Karpas-422 (cell line): Measurements from ENCODE around the gene ARHGAP12. TPM values are rescaled to one million over a fixed set of nuclear protein-coding genes. Genes with fewer than 3 reads are reported as not detected.

Experiments used
- DNase-seq: peaks from one replicate; pipeline ENCODE4 v3.0.0-alpha.2; 2015
- H2AFZ ChIP-seq: fragments of 200-600 bp; sonication (generic); 2 replicates; pipeline ENCODE4 v1.6.1; 2014; ENCODE audit warnings: antibody characterized with exemption, low read length, mixed read lengths
- H3K27ac ChIP-seq: fragments of 200-600 bp; sonication (generic); 2 replicates; pipeline ENCODE4 v1.5.1; 2014; ENCODE audit warnings: mild to moderate bottlenecking, low read length, moderate library complexity
- H3K27me3 ChIP-seq: fragments of 200-600 bp; sonication (generic); 2 replicates; pipeline ENCODE4 v1.6.1; 2014; ENCODE audit warnings: low read length, mixed read lengths
- H3K36me3 ChIP-seq: fragments of 200-600 bp; sonication (generic); 2 replicates; pipeline ENCODE4 v1.6.1; 2014; ENCODE audit warnings: low read length, mixed read lengths; ENCODE audit not compliant: insufficient read depth
- H3K4me1 ChIP-seq: fragments of 200-600 bp; sonication (generic); 2 replicates; pipeline ENCODE4 v1.6.1; 2014; ENCODE audit warnings: mild to moderate bottlenecking, low read length, mixed read lengths
- H3K4me2 ChIP-seq: fragments of 200-600 bp; sonication (generic); 2 replicates; pipeline ENCODE4 v1.6.1; 2014; ENCODE audit warnings: low read length, low read depth, mild to moderate bottlenecking; ENCODE audit not compliant: poor library complexity, severe bottlenecking
- H3K4me3 ChIP-seq: fragments of 200-600 bp; sonication (generic); 2 replicates; pipeline ENCODE4 v1.5.1; 2014; ENCODE audit warnings: mild to moderate bottlenecking, antibody characterized with exemption, low read length, mixed read lengths
- H3K79me2 ChIP-seq: fragments of 200-600 bp; sonication (generic); 2 replicates; pipeline ENCODE4 v1.6.1; 2014; ENCODE audit warnings: mild to moderate bottlenecking, low read length, mixed read lengths
- H3K9ac ChIP-seq: fragments of 200-600 bp; sonication (generic); 2 replicates; pipeline ENCODE4 v1.6.0; 2014; ENCODE audit warnings: low read length
- H3K9me2 ChIP-seq: fragments of 200-600 bp; sonication (generic), shearing (Covaris generic); replicated peaks from 2 replicates; pipeline ENCODE4 v1.6.0; 2014; ENCODE audit warnings: mild to moderate bottlenecking, low read length, moderate library complexity; ENCODE audit not compliant: insufficient read depth
- H3K9me3 ChIP-seq: fragments of 300-700, 200-600 bp; sonication (generic); 2 replicates; pipeline ENCODE4 v1.6.1; 2014; ENCODE audit warnings: low read length, mixed read lengths
- H4K20me1 ChIP-seq: fragments of 200-600 bp; sonication (generic); 2 replicates; pipeline ENCODE4 v1.6.1; 2014; ENCODE audit warnings: mild to moderate bottlenecking, antibody characterized with exemption, low read length, low read depth; ENCODE audit not compliant: insufficient read depth
- total RNA-seq: library from RNA; depleted of rRNA; stranded (reverse); fragments of >200 nt; shearing (Covaris generic); gene quantifications from 2 replicates; pipeline ENCODE4 v1.2.3, GENCODE V29; 2014; ENCODE audit warnings: low replicate concordance

Gene ARHGAP12
- total RNA-seq, 1 experiment from 2014 or later, result 15.0 TPM

- 0 out of 2 replicates have a peak, but pooled peaks cover under 1% of the 10 kb centered on the region for H3K27me3 ChIP-seq
- H3K79me2 ChIP-seq, result no peaks in the 10 kb centered on the region
- DNase-seq, result no peak
- H4K20me1 ChIP-seq, result no peaks in the 10 kb centered on the region
- no peak overlapping the region for H3K9ac ChIP-seq
- no peaks in the 10 kb centered on the region for H3K9me2 ChIP-seq
- H3K4me2 ChIP-seq, result no peak overlapping the region
- peaks cover 24% of the 10 kb centered on the region for H3K4me1 ChIP-seq
- no peaks in the 10 kb centered on the region for H3K9me3 ChIP-seq
- H3K27ac ChIP-seq, result no peak overlapping the region
- H3K36me3 ChIP-seq, result no peaks in the 10 kb centered on the region
- no peak overlapping the region for H3K4me3 ChIP-seq
- H2AFZ ChIP-seq, result no peak overlapping the region
Observed at GRCh38 chr10:31932838-31933237, 4.2 kb upstream of the ARHGAP12 start.

- Histone ChIP-seq H3K4me2 (peak overlapping the region; percentile 89), H3K9me3 (no peaks in the 10 kb centered on the region), H4K20me1 (peaks cover 18% of the 10 kb centered on the region; the same call in 1 of the 2 replicates), H3K27ac (no peak overlapping the region), H3K4me1 (peaks cover 37% of the 10 kb centered on the region), H3K36me3 (no peaks in the 10 kb centered on the region), H3K9ac (peak overlapping the region; percentile 87), H3K4me3 (peak overlapping the region; percentile 71; the same call in 1 of the 2 replicates), H3K79me2 (no peaks in the 10 kb centered on the region), H3K27me3 (0 out of 2 replicates have a peak, but pooled peaks cover 3% of the 10 kb centered on the region), H2AFZ (peak overlapping the region; percentile 100), H3K9me2 (no peaks in the 10 kb centered on the region)
- no peak for DNase-seq
Observed at GRCh38 chr10:31930856-31931255, 2.2 kb upstream of the ARHGAP12 start.

DNA sequence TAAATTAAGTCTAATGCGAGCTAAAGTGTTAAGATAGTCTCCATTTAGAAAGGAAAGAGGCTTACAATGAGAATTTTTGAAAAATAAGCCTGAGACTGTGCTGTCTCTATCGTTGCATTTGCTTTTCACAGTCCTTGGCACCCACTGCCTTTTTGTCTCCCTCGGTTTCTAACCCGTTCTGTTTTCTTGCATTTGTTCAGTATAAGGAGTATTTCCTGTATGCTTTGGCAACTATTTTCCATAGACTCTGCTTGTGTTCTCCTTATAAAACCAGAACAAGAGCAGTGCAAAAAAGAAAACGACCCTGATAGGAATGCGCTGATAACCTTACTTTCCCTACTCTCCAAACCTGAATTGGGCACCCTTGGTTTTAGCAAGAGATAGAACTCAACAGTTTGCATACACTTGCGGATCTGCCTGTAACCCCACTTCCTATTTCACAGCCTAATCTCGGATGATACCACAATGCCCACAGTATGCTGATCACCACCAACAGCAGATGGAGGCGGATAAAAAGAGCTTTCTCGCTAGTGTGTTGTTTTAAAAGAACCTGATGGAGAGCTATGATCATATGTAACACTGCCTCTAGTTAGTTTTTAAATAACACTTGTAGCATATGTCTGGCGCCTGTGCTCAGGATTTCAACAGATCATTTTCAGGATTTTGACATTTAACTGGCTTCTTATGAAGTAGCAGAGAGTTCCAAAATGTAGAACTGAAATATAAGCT lies 1.6 kb upstream of the ARHGAP12 start:
- peaks cover 40% of the 10 kb centered on the region for H3K4me1 ChIP-seq
- peak; percentile 65 for DNase-seq
- H3K36me3 ChIP-seq, result no peaks in the 10 kb centered on the region
- H3K27ac ChIP-seq, result no peak overlapping the region
- H3K4me2 ChIP-seq, result peak overlapping the region; percentile 89
- H3K79me2 ChIP-seq, result no peaks in the 10 kb centered on the region
- H2AFZ ChIP-seq, result peak overlapping the region; percentile 100
- peak overlapping the region; percentile 71 for H3K4me3 ChIP-seq
- peak overlapping the region; percentile 87 for H3K9ac ChIP-seq
- H3K9me2 ChIP-seq, result no peaks in the 10 kb centered on the region
- H3K27me3 ChIP-seq, result 0 out of 2 replicates have a peak, but pooled peaks cover 3% of the 10 kb centered on the region
- H4K20me1 ChIP-seq, result peaks cover 23% of the 10 kb centered on the region
- H3K9me3 ChIP-seq, result no peaks in the 10 kb centered on the region

DNA sequence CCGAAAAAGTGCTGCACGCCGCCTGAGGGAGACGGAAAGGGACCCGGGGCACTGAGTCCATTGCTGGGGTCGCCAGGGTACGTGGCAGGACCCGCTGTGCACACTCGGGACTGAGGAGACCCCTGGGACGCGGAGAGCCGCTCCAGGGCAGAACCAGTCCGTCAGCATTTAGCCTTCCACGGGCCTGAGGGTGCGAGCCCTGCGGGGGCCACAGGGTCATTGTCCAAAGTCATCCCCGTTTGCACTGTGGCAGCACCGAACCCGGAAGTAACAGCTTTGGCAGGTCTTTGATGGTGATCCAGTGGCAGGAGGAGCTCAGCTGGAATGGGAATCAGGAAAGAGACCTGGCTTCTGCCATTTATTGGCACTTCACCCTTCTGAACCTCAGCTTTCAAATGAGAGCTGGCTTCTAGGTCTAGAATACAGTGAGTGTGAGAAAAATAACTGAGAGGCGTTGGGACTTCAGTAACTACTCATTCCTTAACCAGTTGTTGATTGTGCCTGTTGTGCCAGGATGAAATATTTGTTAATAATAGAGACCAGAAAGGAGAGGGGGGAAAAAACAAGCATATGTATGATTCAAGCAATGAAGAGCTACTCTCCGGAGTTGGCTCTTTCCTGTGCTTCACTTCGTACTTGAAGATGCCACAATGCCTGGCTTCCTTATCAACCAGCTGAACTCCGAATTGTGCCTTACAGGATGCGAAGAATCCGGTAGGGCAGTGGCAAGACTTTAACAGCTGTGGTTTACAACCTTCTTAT lies 811 bp upstream of the ARHGAP12 start:
- Histone ChIP-seq H3K79me2 (no peaks in the 10 kb centered on the region), H3K36me3 (no peaks in the 10 kb centered on the region), H3K9me2 (no peaks in the 10 kb centered on the region), H3K4me3 (peak overlapping the region; percentile 71), H3K27ac (no peak overlapping the region), H2AFZ (peak overlapping the region; percentile 100), H3K9me3 (no peaks in the 10 kb centered on the region), H3K9ac (peak overlapping the region; percentile 87), H4K20me1 (peaks cover 23% of the 10 kb centered on the region), H3K4me2 (peak overlapping the region; percentile 89), H3K4me1 (peaks cover 40% of the 10 kb centered on the region), H3K27me3 (0 out of 2 replicates have a peak, but pooled peaks cover 3% of the 10 kb centered on the region)
- peak; percentile 57 for DNase-seq

- Histone ChIP-seq H3K9me3 (peaks cover 6% of the 10 kb centered on the region; the same call in 1 of the 2 replicates), H3K4me3 (peak overlapping the region; percentile 71), H4K20me1 (peaks cover 32% of the 10 kb centered on the region), H3K9ac (peak overlapping the region; percentile 87), H3K27ac (no peak overlapping the region), H3K36me3 (no peaks in the 10 kb centered on the region), H2AFZ (peak overlapping the region; percentile 100), H3K79me2 (peaks cover 5% of the 10 kb centered on the region; the same call in 1 of the 2 replicates), H3K4me1 (peaks cover 40% of the 10 kb centered on the region), H3K9me2 (no peaks in the 10 kb centered on the region), H3K4me2 (peak overlapping the region; percentile 89), H3K27me3 (0 out of 2 replicates have a peak, but pooled peaks cover 3% of the 10 kb centered on the region)
- peak; percentile 83 for DNase-seq
Observed at GRCh38 chr10:31927884-31928548, 615 bp downstream of the ARHGAP12 start.

- Histone ChIP-seq H2AFZ (no peak overlapping the region), H4K20me1 (peaks cover 34% of the 10 kb centered on the region), H3K4me2 (peak overlapping the region; percentile 89), H3K4me1 (peaks cover 40% of the 10 kb centered on the region), H3K79me2 (peaks cover 5% of the 10 kb centered on the region; the same call in 1 of the 2 replicates), H3K9ac (peak overlapping the region; percentile 87), H3K27me3 (0 out of 2 replicates have a peak, but pooled peaks cover 3% of the 10 kb centered on the region), H3K9me3 (peaks cover 6% of the 10 kb centered on the region; the same call in 1 of the 2 replicates), H3K4me3 (peak overlapping the region; percentile 71), H3K9me2 (no peaks in the 10 kb centered on the region), H3K36me3 (no peaks in the 10 kb centered on the region), H3K27ac (no peak overlapping the region)
- peak; percentile 41 for DNase-seq
Observed at GRCh38 chr10:31927565-31927883, 1.1 kb downstream of the ARHGAP12 start.

- Histone ChIP-seq H3K36me3 (no peaks in the 10 kb centered on the region), H4K20me1 (peaks cover 34% of the 10 kb centered on the region), H2AFZ (no peak overlapping the region), H3K4me3 (peak overlapping the region; percentile 71; the same call in 1 of the 2 replicates), H3K9me2 (no peaks in the 10 kb centered on the region), H3K9me3 (peaks cover 6% of the 10 kb centered on the region; the same call in 1 of the 2 replicates), H3K9ac (peak overlapping the region; percentile 87; the same call in 1 of the 2 replicates), H3K27me3 (0 out of 2 replicates have a peak, but pooled peaks cover 3% of the 10 kb centered on the region), H3K4me1 (peaks cover 40% of the 10 kb centered on the region), H3K27ac (no peak overlapping the region), H3K79me2 (peaks cover 5% of the 10 kb centered on the region; the same call in 1 of the 2 replicates), H3K4me2 (peak overlapping the region; percentile 89)
- DNase-seq, result no peak
Observed at GRCh38 chr10:31926765-31927564, 1.7 kb downstream of the ARHGAP12 start.
